ENCODE measurements around the gene CDKN1C. TPM values are rescaled to one million over a fixed set of nuclear protein-coding genes. Genes with fewer than 3 reads are reported as not detected.
A peak's percentile ranks its signal among the peaks of the same experiment; 100 is the strongest.

Gene CDKN1C
- total and polyA plus RNA-seq, 2 of the 8 experiments (the other 6 are each of a cell fraction or from before 2014, with no cell fraction given), result 12.8 to 14.1 TPM

DNA sequence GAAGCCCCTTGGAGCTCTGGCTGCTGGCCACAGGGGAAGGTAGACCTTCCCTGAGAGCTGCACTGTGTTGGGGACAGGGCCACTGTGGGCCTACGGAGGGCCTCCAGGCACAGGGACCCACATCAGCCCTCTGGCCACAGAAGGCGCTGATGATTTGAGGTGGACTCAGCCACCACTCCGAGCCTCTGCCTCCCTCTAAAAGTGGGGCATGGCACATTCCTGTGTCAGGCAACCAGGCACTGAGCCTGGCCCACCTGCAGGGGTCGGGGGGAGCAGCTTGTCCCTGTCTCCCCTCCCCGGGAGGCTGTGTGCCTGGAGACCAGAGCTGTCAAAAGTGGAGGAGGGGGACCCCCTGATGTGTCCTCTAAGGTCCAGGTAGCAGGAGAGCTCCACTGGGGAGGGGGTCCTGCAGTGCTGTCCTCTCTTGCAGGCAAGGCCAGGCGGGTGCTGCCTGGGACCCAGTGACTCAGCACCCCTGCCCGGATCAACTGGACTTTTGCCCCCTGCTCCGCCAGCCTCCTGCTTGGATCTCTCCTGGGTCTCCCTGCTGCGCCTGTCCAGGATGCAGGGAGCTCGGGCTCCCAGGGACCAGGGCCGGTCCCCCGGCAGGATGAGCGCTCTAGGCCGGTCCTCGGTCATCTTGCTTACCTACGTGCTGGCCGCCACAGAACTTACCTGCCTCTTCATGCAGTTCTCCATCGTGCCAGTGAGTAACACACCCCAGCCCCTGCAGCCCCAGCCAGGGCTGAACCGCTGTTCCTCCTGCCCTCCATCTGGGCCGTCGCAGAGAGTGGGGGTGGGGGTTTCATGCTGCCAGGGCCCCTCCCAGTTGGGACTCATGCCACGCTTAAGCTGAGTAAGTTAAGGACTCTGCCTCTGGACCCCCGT, 17.5 kb upstream of the CDKN1C start:
- H4K91ac ChIP-seq (replicated peaks; ENCODE audit: insufficient read length, low read length), result no peak overlapping the region
- no peaks in the 10 kb centered on the region for H4K20me1 ChIP-seq (replicated peaks in 1 of 2; ENCODE audit: control insufficient read depth in 1 of 2, insufficient read depth in 2 of 2, low read length in 2 of 2)
- H2BK12ac ChIP-seq (ENCODE audit: low read depth, low read length), result peak overlapping the region; percentile 90; the same call in 1 of the 2 replicates
- H4K5ac ChIP-seq (ENCODE audit: insufficient read length, low read depth, low read length), result no peak overlapping the region
- 85% methylated on average over 22 of the region's 23 CpGs; no CpG with 5 or more reads in 1 of the 2 experiments for WGBS, 2 experiments (ENCODE audit: extremely low coverage in 1 of 2, insufficient coverage in 1 of 2, insufficient read length in 1 of 2, insufficient replicate concordance in 2 of 2, low coverage in 1 of 2, low lambda C conversion rate in 2 of 2, missing lambda C conversion rate in 1 of 2)
- H3K27ac ChIP-seq (ENCODE audit: low read depth, low read length), result no peak overlapping the region
- peak overlapping the region; percentile 88; the same call in 1 of the 2 replicates for H2BK15ac ChIP-seq (ENCODE audit: low read length)
- DNase-seq (ENCODE audit: low read depth in 1 of 2, low spot score in 2 of 2) (peak in 1 of 2 experiments; percentile 49), FAIRE-seq (no peak)
- H3K56ac ChIP-seq (replicated peaks; ENCODE audit: insufficient read length, low read depth, low read length), result no peak overlapping the region
- H2AFZ ChIP-seq (ENCODE audit: low read length), result 0 out of 2 replicates have a peak overlapping the region, but pooled peaks have one; percentile 49
- no peak overlapping the region for H2BK120ac ChIP-seq (replicated peaks; ENCODE audit: low read depth, low read length)
- no peak overlapping the region for H3K23ac ChIP-seq (ENCODE audit: insufficient read length)
- H2BK20ac ChIP-seq (ENCODE audit: low read length), result 0 out of 2 replicates have a peak overlapping the region, but pooled peaks have one; percentile 93
- peak overlapping the region in 2 of 4 experiments; percentile 74 to 94; a peak in 5 of 8 replicates for H3K4me3 ChIP-seq (ENCODE audit: extremely low read depth in 1 of 4, insufficient read depth in 2 of 4, low read depth in 3 of 4, low read length in 4 of 4)
- no peak for TF ChIP-seq YY1 (IDR thresholded peaks at IDR 0.05; ENCODE audit: low read depth, low read length)
- peak; percentile 28; the same call in 1 of the 2 replicates for TF ChIP-seq JUND (IDR thresholded peaks at IDR 0.05; ENCODE audit: low read length)
- H3K4me2 ChIP-seq (ENCODE audit: insufficient read depth in 1 of 2, low read depth in 2 of 2, low read length in 2 of 2), result peak overlapping the region; percentile 80 to 92
- H3K36me3 ChIP-seq (ENCODE audit: control insufficient read depth in 2 of 4, insufficient read depth in 4 of 4, low read length in 3 of 4), result no peaks in the 10 kb centered on the region
- no peak overlapping the region; the same call in 1 of the 2 replicates for H3K18ac ChIP-seq (ENCODE audit: extremely low read depth, low read length)
- ChIA-PET CTCF (ENCODE audit: partially characterized antibody) (interaction anchor here (0.6 to 6.2 kb wide), 9 partner anchors 11 to 371 kb away, joined by 3 to 68 read pairs (median 4); partner anchors contain the start of gene PHLDA2), POLR2A (ENCODE audit: partially characterized antibody) (interaction anchor here (0.7 to 4.9 kb wide), 4 partner anchors 10 to 26 kb away, joined by 3 to 20 read pairs (median 8); partner anchors contain the start of gene PHLDA2)
- no peak overlapping the region for H3K9ac ChIP-seq (replicated peaks in 1 of 4; ENCODE audit: extremely low read depth in 1 of 4, low read depth in 3 of 4, low read length in 3 of 4)
- H3K79me2 ChIP-seq (ENCODE audit: control insufficient read depth in 1 of 2, insufficient read depth in 2 of 2, low read length in 2 of 2), result no peaks in the 10 kb centered on the region
- H3K23me2 ChIP-seq (ENCODE audit: low read depth, low read length), result peaks cover 7% of the 10 kb centered on the region; the same call in 1 of the 2 replicates
- H4K8ac ChIP-seq (ENCODE audit: extremely low read depth, insufficient read depth, low read length), result peak overlapping the region; percentile 60; the same call in 1 of the 2 replicates
- no peaks in the 10 kb centered on the region for H3K9me3 ChIP-seq (ENCODE audit: insufficient read depth in 2 of 2, low read depth in 1 of 2, low read length in 1 of 2)
- H2BK5ac ChIP-seq (ENCODE audit: low read depth, low read length), result 0 out of 2 replicates have a peak overlapping the region, but pooled peaks have one; percentile 52
- H3K4ac ChIP-seq (replicated peaks; ENCODE audit: insufficient read length, low read depth, low read length), result no peak overlapping the region
- peaks cover 0 to 19% (median 14%) of the 10 kb centered on the region in 4 experiments; a peak in 5 of 7 replicates for H3K4me1 ChIP-seq (replicated peaks in 1 of 4; ENCODE audit: control insufficient read depth in 3 of 4, insufficient read depth in 4 of 4, low read length in 3 of 4)
- no peak overlapping the region for H3K14ac ChIP-seq (ENCODE audit: insufficient read length)
- no peaks in the 10 kb centered on the region for H3K79me1 ChIP-seq (ENCODE audit: low read depth, low read length)
- peaks cover 0 to 25% (median 5%) of the 10 kb centered on the region in 4 experiments; a peak in 4 of 7 replicates for H3K27me3 ChIP-seq (replicated peaks in 1 of 4; ENCODE audit: control insufficient read depth in 3 of 4, extremely low read depth in 1 of 4, insufficient read depth in 3 of 4, low read length in 3 of 4)
- H2AK5ac ChIP-seq (ENCODE audit: low read depth, low read length), result peak overlapping the region; percentile 65; the same call in 1 of the 2 replicates

All from H1 (cell line).